NCI-H748 (cell line): ENCODE data around the gene NOVA2.
A peak's percentile ranks its signal among the peaks of the same experiment; 100 is the strongest.

ENCODE experiments used
- DNase-seq: peaks from one replicate; lab custom pipeline; 2025; ENCODE audit not compliant: unreplicated experiment; lab: John Stamatoyannopoulos, UW

NOVA2 gene

DNA sequence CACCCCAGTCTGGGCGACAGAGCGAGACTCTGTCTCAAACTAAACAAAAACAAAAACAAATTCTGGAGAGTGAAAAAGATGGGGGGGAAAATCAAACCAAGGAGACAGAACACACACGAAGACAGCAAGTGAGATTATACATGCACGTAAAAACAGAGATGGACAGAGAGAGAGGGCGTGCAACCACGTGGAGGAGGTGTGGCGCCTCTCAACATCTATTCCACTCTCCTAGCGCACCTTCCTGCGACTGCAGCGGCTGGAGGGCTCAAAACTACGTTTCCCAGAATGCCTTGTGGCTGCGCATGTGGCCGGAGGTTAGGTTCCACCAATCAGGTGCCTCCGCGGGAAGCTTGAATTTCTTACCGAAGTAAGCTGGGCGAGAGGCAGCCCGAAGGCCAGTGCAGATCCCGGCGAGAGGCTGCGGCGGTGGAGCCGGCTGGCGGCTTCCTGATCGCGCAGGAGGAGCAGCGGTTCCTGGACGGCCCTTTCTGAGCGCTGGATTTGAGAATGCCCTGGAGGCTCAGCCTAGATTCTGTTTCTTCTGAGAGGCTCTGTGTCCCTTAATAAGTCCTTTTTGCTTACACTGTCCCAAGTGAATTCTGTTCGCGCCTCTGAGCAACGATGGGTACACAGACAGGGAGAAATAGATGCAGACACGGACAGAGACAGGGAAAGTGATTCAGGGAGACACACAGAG, 46.0 kb downstream of the NOVA2 start:
- peak; percentile 99 for DNase-seq

DNA sequence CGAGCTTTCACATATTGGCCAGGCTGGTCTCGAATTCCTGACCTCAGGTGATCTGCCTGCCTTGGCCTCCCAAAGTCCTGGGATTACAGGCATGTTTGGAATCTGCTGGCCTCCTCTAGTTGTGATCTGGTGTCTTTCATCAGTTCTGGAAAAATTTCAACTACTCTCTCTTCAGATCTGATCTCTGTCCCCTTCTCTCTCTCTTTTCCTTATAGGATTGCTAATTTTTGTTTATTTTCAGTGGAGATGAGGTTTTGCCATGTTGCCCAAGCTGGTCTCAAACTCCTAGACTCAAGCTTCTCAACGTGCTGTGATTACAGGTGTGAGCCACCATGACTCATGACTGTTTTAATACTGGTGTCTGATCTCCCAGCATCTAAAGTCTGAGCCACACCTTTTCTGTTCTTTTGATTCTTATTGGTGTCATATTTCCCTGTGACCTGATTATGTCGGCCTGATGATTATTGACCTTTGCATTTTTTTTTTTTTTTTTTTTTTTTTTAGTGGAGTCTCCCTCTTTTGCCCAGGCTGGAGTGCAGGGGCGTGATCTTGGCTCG, 48.7 kb downstream of the NOVA2 start:
- peak; percentile 26 for DNase-seq

- DNase-seq = no peak
Measured at GRCh38 chr19:45922281-45922680, 51.4 kb downstream of the NOVA2 start.

DNA sequence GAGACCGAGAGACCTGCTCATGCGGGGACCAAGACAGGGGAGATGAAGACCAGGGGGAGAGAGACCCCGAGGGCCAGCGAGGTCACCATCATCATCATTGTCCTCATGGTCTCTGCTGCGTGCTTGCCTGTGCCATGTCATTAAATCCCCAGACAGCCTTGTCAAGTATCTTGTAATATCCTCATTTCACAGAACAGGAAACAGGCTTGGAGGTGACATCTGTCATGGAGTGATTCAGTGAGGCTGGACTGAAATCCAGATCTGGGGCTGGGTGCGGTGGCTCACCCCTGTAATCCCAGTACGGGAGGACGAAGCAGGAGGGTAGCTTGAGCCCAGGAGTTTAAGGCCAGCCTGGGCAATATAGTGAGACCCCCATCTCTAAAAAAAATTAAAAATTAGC, 53.2 kb downstream of the NOVA2 start:
- no peak for DNase-seq

DNA sequence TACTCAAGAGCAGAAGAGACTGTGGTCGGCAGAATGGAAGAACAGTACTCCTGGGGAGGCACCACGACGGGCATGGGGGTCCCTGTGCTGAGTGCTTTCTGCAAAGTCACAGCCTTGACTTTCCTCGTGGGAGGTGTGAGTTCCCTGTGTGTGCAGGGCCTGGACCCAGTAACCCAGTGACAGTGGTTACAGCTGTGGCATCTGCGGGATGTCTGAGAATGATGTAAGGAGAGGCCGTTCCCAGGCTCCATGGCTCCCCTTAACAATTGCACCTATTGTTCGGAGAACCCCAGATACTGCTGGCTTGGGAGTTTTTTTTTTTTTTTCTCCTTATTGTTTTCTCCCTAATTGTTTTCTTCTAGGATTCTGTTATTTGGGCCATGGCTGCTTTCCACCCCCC, 54.0 kb downstream of the NOVA2 start:
- DNase-seq = no peak

GRCh38 chr19:45918721-45919120, 54.9 kb downstream of the NOVA2 start:
- DNase-seq = no peak

GRCh38 chr19:45917421-45918091, 56.1 kb downstream of the NOVA2 start:
- no peak for DNase-seq

DNA sequence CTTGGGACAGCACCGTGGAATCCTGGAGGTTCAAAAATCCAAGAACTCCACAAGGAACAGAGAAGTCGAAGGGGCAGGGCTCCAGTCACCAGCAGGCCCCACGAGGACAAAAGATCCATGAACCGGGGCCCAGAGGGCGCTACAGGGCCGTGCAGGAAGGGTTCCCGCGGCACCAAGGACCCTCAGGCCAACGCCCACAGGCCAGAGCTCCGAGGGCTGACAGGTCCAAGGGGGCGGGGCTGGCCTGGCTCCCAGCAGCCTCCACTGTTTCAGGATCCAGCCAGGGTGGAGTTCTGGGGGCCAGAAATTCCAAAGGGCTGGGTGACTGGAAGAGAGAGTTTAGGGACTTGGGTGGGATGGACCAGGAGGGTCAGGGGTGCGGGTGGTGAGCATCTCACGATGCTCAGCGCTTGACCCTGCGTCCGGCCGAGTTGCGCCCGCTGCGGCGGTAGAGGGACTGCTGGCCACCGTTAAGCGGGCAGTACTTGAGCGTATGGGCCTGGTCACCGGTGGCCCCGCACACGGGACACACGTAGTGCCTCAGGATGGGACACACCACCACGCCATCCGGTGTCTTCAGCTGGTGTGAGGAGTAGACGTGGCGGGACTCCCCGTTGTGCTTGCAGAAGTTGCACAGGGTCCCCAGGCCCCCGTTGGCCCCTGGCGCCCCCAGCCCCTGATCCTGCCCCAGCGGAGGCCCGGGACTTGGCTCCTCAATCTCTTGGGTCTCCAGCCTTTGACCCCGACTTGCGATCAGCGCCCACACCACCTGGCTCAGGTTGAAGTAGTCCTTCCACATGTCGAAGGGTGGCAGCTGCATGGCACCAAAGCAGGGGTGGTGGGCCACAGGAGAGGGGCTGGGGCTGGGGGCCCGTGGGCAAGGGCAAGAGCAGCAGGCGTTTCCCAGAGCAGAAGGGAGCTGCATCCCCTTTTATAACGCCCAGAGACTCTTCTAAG, 59.5 kb downstream of the NOVA2 start, which contains the start of gene NANOS2:
Gene NANOS2, minus strand, starts transcription at position 905 of the 957 bp plus-strand sequence. Its CDS starts 85 bp downstream, at position 820.
- DNase-seq = peak; percentile 69

DNA sequence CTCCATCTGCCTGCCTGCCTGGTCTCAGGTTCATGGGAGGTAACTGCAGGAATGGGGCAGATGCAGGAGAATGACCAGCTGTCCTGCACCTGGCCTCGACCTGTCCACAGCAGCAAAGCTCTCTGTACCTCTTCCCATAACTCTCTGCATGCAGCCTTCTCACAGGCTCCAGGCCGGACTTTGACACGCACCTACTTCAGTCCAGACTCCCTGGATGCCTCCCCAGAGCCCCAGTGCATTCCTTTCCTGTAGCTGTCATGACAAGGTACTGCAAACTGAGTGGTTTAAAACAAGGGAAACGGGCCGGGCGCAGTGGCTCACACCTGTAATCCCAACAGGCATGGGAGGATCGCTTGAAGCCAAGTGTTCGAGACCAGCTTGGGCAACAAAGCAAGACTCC, 62.4 kb downstream of the NOVA2 start:
- no peak for DNase-seq

GRCh38 chr19:45908956-45909355, 64.7 kb downstream of the NOVA2 start:
- DNase-seq = no peak

DNA sequence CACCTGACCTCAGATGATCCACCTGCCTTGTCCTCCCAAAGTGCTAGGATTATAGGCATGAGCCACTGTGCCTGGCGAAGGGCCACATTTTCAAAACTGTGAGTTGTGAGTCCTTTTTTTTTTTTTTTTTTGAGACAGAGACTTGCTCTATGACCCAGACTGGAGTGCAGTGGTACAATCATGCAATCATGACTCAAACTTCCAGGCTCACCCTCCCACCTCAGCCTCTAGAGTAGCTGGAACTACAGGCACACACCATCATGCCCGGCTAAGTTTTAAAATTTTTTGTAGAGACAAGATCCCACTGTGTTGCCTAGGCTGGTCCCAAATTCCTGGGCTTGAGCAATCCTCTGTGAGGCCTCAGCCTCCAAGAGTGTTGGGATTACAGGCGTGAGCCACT, 67.4 kb downstream of the NOVA2 start:
- no peak for DNase-seq

GRCh38 chr19:45905011-45905410, 68.7 kb downstream of the NOVA2 start:
- DNase-seq = no peak

DNA sequence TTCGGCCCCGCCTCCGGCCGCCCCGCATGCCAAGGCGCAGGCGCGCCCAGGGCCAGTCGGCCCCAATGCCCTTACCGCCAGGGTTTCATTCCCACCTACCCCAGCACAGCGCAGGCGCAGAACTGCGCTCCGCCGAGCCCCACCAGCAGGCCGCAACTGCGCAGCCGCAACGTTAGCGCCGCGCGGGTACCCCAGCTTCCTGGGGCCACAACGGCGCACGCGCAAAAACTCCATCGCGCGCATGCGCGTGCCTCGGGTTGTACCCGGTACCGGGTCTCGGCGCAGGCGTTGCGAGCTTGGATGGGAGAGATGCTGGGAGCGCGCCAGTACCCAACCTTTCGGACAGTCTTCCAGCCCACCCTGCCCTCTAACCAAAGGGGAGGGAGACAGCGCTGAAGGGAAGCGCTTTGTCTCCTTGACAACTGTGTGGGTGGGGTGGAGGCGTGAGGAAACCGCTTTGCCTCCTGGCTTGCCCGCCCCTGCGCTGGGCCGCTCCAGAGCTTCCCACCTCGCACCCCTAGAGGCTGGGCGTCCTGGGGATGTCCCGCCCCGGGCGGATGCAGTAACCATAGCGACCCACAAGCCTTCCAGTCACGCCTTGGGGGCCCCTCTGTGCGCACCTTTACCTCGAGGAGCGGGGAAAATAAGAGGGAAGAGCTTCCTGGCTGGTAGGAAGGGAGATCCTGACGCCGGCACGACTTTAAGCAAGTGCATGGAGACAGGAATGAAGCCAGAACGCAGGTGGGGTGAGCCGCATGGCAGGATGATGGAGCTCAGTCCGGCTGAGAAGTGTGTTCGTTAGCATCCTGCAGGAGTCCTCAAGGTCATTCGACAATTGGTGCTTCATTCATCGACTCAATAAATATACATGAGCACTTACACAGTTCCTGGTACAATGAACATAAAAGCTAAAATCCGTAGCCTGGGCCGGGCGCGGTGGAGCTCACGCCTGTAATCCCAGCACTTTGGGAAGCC, 70.7 kb downstream of the NOVA2 start:
- DNase-seq = peak; percentile 98

DNA sequence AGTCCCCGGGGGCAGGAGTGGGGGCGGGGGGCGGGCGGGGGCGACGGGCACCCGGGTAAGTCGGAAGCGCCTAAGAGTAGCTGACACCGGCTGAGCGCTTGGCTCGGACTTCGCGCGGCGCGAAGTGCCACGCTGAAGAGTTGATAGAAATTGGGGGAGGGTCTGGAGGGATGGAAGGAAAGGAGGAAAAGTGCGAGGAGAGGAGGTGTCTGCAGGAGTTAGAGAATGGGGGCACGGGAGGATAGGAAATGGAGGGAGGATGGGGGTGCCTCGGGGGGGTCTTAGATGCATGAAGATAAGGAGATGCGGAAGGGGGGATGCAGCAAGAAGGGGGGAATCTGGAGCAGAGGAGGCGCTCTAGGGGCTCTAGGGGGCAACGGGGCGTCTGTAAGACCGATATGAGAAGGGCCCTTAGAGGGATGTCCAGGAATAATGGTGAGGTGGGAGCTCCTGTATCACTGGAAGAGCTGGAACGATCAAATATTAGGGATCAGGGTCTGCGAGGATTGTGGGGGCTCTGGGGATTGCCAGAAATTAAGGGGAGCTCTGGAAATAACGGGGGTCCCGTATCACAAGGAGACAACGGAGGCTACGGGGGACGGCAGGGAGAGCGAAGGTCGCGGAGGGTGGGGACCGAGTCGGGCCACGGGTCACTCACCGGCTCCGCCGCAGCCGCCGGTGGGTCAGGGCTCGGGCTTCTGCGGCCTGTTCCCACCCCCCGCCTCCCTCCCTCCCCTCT, 71.6 kb downstream of the NOVA2 start, which contains the start of gene MYPOP:
Gene MYPOP, minus strand, starts transcription at position 702 of the 739 bp plus-strand sequence. CDS start 840 bp downstream, outside the sequence.
- peak; percentile 68 for DNase-seq

DNA sequence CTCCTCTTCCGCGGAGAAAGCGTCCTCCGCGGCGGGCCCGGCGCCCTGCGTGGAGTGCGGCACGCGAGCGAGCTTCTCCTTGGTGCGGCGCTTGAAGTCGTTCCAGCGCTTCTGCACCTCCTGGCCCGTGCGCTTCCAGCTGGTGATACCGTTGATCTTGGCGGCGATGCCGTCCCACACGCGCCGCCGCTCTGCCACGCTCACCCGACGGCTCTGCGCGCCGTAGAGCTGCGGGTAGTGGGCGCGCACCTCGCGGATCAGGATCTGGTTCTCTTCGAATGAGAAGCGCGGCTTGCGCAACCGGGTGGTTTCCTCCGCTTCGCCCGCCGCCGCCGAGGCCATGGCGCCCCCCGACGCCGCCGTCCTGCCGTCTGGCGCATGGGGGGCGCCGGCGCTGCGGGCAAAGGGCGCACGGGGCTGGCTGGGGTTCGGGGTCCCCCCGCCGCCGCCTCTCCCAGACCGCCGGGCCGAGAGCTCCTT, 72.2 kb downstream of the NOVA2 start:
- peak; percentile 63 for DNase-seq

GRCh38 chr19:45900738-45901431, 72.8 kb downstream of the NOVA2 start:
- DNase-seq = peak; percentile 51

DNA sequence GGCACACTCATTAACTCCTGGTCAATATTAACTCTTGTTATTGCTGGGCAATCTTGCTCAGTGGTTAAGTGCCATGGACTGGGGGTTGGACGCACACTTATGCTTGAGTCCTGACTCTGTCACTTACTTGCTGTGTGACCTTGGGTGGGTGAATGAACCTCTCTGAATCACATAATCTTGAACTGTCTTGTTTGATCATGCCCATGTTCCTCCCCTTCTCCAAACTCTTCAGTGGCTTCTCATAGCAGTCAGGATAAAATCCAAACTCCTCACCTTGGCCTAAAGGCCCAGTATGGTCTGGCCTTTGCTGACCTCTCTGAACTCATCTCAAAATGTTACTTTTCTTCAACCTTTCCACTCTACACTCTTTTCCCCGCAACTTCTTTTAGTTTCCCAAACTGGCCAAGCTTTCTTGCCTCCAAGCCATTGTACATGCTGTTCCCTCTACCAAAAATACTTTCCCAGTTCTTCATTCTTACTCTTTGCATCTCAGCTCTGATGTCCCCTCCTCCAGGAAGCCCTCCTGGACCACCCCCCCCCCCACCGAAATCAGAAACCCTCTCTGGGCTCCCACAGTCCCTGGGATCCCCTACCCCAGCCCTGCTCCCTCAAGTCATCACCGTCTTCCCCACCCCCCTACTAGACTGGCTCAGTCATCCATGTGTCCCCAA, 73.6 kb downstream of the NOVA2 start:
- DNase-seq = no peak

DNA sequence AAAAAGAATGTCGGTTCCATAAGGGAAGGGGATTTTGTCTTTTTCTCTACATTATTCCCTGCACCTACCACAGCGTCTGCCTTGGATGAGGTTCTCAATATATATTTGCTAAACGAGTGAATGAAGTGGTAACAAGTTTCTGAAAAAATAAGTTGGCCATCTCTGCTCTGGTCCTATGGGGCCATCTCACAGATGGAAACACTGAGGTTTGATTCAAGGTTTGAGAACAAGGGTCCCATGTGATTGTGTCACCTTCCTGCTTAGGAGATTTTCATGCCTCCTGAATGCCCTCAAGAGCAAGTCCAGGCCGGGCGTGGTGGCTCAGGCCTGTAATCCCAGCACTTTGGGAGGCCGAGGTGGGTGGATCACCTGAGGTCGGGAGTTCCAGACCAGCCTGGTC, 74.4 kb downstream of the NOVA2 start:
- DNase-seq = no peak
